GM10266 (cell line): ENCODE data around the gene FAM120A.

Source experiments
- DNase-seq: peaks from one replicate; pipeline ENCODE4 v3.0.0; 2012; ENCODE audit errors: extremely low spot score
- CTCF ChIP-seq: IDR thresholded peaks from 2 replicates; pipeline ENCODE4 v1.5.1; 2012; ENCODE audit warnings: mild to moderate bottlenecking, low read depth; ENCODE audit not compliant: control insufficient read depth, insufficient read depth; ENCODE audit errors: missing control alignments

FAM120A gene

GRCh38 chr9:93450945-93451815 lies at the start of gene FAM120A:
TSS of gene FAM120A (plus strand) at chr9:93451685. CDS start at chr9:93451916, 231 bp downstream.
- peak; percentile 92 for DNase-seq
- TF ChIP-seq CTCF, result no peak

- DNase-seq, result no peak
- TF ChIP-seq CTCF, result no peak
Observed at GRCh38 chr9:93406371-93406770, 45.1 kb upstream of the FAM120A start.

- DNase-seq, result no peak
- TF ChIP-seq CTCF, result no peak
Observed at GRCh38 chr9:93413530-93413929, 38.0 kb upstream of the FAM120A start.

- no peak for TF ChIP-seq CTCF
- no peak for DNase-seq
Observed at GRCh38 chr9:93415176-93415690, 36.3 kb upstream of the FAM120A start.

GRCh38 chr9:93416530-93417235 lies 34.8 kb upstream of the FAM120A start:
- TF ChIP-seq CTCF, result no peak
- no peak for DNase-seq

GRCh38 chr9:93417538-93417937 lies 33.9 kb upstream of the FAM120A start:
- no peak for TF ChIP-seq CTCF
- DNase-seq, result no peak
